ENCODE measurements around the gene SPSB4.

DNA sequence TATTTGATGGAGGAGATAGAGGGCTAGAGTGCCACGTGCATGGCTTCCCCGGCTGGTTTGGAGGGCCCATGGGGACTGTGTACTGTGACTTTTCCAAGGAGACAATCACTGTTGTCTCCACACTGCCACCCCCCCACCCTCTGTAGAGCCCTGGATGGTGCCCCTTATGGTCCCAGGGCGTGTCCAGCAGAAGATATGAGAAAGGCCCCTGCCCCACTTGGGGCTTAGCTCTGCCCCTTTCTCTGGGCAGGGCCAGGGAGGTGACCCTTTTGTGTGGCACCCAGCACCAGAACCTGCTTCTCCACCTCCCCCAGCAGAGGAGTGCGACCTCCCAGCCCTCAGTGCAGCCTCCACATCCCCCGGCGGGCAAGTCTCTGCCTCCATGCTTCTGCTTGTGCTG, 32.1 kb downstream of the SPSB4 start:
- TF ChIP-seq EZH2 (IDR thresholded peaks at IDR 0.05) (no peak), POLR2AphosphoS5 (IDR thresholded peaks at IDR 0.05; ENCODE audit: borderline replicate concordance, low read depth, low read length) (no peak)
